ENCODE measurements around the gene FNDC8. TPM values are rescaled to one million over a fixed set of nuclear protein-coding genes. Genes with fewer than 3 reads are reported as not detected.

FNDC8 gene
- total and polyA plus RNA-seq, 2 of the 8 experiments (the other 6 are each of a cell fraction or from before 2014, with no cell fraction given) = not detected

DNA sequence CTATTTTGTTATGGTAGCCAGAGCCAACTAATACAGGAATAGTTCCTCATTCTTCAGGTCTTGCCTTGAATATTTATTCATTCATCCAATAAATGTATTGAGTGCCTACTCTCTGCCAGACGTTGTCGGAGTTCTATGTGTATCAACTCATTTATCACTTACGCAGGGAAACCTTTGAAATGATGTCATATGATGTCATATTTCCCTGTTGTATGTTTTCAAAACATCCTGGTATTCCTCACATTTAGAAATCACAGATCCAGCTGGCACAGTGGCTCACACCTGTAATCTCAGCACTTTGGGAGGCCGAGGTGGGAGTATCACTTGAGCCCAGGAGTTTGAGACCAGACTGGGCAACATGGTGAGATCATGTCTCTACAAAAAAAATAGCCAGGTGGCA lies 23.4 kb downstream of the FNDC8 start (continued):
- TF ChIP-seq EZH2 (IDR thresholded peaks at IDR 0.05; ENCODE audit: low read depth, low read length, severe bottlenecking) = no peak
- no peak for TF ChIP-seq PHF8 (conservative IDR thresholded peaks at IDR 0.05; ENCODE audit: low read depth, low read length)
